AML-193 (cell line): Measurements from ENCODE around the gene UXS1.
A peak's percentile ranks its signal among the peaks of the same experiment; 100 is the strongest.
"Not testable (repeated sequence)": the region's sequence is repeated elsewhere in the genome, so short reads cannot be mapped to it uniquely, and the experiment has no call there.

Experiments
- DNase-seq, 2 experiments: peaks; one replicate each; lab custom pipeline; 2025; lab: John Stamatoyannopoulos, UW

The UXS1 gene

DNA sequence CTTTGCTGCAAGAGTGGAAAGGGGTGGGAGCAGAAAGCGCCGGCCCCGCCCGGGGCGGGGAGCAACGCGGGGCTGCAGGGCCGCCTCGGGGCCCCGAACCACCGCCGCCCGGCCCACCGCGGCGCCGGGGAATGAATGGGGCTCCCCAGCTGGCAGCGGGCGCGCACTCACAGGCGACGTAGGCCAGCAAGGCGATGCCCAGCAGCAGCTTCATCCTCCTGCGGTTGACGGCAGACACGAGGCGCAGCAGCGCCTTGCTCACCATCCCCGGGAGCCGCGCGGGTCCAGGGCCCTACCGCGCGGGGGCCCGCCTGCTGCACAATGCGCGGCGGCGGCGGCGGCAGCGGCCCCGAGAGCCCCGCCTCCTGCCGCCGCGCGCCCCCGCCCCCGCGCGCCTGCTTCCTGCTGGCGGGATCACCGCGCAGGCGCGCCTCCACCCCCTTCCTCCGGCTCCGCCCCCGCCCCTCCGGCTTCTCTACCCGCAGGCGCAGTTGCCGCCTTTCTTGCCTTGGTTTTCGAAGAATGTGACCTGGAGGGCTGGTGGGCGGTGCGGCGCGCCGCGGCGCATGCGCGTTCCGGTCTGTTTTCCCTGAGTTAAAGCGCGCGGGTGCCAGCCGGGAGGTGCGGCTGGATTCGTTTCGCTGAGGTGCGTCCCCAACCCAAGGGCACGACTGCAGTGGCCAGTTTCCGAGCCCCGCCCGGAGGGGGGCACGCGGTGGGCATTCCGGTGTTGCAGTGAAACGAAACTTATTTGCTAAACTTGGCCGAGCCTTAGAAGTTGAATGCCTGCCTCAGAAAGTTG, at the start of gene UXS1:
Gene UXS1 (minus strand): TSS at position 325 of the 802 bp plus-strand sequence. CDS start 60 bp downstream, at position 265.
- peak; percentile 87 to 93 for DNase-seq

DNA sequence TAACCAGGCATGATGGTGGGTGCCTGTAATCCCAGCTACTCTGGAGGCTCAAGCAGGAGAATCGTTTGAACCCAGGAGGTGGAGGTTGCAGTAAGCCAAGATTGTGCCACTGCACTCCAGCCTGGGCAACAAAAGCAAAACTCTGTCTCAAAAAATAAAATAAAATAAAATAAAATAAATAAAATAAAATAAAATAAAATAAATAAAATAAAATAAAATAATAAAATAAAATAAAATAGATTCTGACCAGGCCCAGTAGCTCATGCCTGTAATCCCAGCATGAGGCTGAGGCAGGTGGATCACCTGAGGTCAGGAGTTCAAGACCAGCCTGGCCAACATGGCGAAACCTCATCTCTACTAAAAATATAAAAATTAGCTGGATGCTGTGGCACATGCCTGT, 45.4 kb upstream of the UXS1 start:
- DNase-seq, result not testable (repeated sequence)

DNA sequence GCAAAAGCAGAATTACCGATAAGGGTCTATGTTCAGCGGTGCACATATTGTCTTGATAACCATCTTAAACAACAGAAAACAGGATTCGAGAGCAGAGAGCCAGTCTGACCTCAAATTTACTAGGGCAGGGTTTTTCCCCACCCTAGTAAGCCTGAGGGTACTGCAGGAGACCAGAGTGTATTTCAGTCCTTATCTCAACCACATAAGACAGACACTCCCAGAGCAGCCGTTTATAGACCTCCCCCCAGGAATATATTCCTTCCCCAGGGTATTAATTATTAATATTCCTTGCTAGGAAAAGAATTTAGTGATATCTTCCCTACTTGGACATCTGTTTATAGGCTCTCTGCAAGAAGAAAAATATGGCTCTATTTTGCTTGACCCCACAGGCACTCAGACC, 41.3 kb upstream of the UXS1 start:
- not testable (repeated sequence) for DNase-seq

DNA sequence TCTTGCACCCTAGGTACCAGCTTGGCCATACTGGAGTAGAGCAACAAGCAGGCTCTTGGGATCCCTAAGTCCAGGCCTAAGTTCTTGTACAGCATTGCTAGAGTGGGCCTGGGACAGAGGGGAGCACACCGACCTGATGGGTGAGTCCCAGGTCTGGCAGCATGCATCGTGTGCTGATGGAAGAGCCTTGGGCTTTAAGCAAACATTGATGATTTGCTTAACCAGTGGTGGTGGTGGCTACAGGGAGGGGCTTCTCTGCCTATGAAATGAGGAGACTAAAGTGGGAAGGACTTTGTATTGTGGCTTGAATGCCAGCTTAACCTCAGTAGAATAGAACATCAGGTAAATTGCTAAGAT, 39.2 kb upstream of the UXS1 start:
- DNase-seq, result no peak

DNA sequence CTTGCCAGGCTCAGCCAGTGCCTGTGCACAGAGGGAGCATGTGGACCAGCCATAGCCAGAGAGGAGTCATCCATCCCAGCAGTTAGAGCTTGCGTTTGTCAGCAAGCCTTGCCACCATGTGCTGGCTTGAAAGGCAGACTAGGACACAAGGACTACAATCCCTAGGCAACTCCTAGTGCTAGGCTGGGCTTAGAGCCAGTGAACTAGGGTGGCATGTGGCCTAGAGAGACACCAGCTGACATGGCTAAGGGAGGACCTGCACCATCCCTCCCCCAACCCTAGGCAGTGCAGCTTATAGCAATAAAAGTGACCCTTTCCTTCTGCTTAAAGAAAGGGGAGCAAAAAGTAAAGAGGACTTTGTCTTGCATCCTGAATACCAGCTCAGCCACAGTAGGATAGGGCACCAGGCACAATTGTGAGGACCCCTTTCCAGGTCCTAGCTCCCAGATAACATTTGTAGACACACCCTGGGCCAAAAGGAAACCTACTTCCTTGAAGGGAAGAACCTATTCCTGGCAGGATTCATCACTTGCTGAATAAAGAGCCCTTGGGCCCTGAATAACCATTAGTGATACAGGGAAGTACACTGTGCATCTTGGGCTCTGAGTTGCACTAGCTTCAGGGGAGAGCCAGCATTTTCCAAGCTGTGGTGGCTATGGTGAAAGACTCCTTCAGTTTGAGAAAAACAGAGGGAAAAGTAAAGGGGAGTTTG, 38.7 kb upstream of the UXS1 start:
- DNase-seq, result no peak

DNA sequence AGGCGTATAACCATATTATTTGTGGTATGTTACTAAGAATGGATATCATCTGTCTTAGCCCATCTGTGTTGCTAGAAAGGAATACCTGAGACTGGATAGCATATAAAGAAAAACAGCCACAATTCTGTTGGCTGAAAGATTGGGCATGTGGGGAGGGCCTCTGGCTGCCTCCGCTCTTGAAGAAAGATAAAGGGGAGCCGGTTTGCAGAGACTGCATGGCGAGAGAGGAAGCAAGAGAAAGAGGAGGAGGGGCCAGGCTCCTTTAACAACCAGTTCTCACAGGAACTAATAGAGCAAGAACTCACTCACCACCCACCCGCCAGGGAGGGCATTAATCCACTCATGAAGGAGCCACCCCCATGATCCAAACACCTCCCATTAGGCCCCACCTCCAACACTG, 29.2 kb upstream of the UXS1 start:
- no peak for DNase-seq

DNA sequence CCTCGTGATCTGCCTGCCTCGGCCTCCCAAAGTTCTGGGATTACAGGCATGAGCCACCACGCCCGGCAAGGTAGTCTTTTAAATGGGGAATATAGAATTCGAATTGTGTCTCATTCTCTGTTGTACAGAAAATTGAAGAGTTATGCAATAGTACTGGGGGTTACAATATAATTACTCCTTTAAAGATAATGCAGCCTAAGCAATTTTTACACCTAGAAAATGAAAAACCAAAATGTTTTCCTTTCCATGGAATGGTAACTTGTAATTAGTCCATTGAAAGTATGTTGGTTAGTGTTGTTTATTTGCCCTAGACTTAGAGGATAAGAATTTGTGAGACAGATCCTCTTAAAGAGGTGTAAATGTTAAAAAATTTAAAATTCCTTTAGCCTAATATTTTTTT, 28.0 kb upstream of the UXS1 start:
- not testable (repeated sequence) for DNase-seq

DNA sequence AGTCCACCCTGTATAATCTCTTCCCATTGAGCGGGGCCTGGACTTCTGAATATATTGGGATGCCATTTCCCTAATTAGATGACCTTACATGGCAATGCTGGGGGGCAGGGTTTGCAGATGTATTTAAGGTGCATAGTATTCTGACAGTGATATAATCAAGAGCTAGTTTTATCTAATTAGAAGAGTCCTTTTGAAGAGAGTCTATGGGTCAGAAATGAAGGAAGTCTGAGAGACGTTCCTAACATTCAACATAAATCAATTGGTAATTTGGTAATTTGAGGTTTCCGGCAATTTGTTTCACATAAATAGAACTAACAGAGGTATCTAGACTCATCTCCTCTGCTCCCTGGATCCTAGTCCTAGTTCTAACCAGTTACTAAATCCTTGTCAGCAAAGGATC, 25.7 kb upstream of the UXS1 start:
- no peak for DNase-seq

DNA sequence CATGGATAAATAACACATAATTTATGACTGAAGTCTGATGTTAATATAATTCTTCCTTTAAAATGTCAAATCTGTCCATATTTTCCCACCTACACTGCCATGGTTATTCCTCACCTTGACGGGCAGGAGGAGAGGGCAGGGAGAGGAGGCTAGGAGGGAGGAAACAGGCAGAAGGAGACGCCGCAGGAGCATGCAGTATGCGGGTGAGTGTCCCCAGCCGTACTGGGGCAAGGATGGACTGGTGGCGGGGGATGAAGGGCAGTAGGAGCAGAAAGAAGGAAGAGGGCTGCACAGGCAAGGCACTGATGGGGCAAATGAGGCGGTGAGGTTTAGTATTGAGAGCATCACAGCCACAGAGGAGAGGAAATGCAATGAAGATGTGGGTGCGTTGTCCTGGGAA, 25.1 kb upstream of the UXS1 start:
- not testable (repeated sequence) for DNase-seq

DNA sequence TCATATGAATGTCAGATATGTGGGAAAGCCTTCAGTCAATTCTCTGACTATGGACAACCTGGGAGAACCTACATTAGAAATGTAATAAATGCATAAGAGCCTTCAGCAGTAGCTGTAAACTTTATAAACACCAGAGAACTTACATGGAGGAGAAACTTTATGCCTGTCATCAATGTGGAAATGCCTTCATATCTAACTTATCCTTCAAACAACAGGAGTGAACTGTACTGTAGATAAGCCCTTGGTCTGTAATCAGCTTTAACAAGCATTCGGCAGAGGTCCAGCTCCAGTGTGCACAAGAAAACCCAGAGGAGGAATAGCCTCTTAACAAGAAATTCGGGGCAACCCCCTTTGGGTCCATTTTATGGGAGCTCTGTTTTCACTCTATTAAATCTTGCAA, 14.8 kb upstream of the UXS1 start:
- no peak for DNase-seq

DNA sequence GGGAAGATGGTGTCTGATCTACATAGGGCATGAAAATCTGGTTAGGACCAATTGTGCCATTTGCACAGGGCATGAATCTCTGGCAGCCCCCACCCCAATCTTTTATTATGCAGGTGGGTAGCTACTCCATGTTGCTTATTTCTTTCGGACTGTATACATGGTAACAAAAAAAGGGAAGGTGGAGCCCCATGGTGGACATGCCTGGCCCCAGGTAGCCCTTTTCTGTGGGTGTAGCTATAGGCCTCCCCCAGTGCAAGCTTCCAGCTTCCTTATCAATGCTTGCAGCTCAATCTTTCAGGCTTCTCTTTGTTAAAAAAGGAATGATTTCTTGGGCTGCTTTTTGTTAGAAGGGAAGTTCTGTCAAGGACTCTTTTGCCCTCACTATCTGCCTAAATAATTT, 14.3 kb upstream of the UXS1 start:
- no peak for DNase-seq

DNA sequence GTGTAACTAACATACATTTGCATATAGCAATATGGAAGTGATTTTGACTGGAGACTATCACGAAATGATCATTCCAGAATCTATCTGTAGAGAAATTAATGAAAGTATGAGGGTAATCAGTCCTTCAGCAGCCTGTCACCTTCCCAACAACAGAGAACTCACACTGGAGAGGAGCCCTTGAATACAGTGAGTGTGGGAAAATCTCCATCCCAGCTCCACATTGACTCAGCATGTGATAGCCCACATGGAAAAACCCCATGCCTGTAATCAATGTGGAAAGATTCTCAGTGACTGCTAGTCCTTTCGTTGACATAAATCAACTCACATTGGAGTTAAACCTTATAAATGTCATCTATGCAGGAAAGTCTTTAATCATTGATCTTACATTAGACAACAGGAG, 13.1 kb upstream of the UXS1 start:
- DNase-seq, result no peak

DNA sequence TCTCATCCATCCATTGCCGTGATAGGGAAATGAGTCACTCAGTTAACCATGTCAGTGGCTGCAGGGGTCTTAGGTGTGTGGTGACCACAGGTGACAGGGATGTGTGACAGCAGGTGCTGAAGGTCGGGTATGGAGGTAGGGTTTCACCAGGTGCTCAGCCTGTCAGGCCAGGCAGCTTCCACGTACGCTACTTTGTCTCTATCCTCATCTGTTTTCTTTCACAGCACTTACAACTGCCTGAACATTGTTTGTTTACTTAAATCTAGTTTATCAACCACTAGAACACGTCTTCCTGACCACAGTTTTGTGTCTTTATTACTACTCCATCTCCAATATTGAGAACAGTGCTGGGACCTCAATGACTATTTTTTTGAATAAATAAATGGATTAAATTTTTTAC, 11.4 kb upstream of the UXS1 start:
- no peak for DNase-seq

DNA sequence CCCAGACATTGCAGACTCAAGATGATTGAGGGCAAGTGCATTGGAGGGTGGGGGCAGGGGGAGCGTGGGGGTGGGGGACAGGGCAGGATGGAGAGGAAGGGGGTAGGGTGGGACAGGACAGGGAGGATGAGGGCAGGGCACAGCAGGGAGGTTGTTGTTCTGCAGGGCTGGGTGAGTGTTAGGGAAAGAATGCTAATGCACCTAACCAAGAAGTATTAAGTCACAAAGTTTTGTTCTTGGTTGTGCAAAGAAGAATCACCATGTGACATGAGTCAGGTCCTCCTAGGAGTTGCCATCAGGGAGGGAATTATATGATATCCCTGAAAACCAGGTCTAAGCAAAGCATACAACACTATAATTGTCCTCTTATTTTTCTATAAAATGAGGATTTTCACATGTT, 10.4 kb upstream of the UXS1 start:
- DNase-seq, result not testable (repeated sequence)

DNA sequence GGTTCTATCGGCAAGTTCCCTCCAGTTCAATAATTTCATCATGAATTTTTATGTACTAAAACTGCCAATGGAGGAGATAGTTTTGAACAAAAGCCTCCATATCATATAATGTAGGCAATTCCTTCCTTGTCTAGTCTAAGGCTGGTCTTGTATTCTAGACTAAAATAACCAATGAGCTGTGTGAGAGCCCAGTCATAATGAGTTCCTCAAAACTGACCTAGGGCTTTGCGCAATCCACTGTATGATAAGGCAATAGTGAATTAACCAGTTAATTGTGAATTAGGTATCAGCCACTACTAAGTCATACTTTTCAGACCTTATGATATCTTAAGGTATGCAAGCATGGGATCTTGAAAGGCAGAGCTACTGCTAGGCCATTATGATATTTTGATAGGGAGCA, 7.6 kb upstream of the UXS1 start:
- peak; percentile 8 to 29 for DNase-seq

DNA sequence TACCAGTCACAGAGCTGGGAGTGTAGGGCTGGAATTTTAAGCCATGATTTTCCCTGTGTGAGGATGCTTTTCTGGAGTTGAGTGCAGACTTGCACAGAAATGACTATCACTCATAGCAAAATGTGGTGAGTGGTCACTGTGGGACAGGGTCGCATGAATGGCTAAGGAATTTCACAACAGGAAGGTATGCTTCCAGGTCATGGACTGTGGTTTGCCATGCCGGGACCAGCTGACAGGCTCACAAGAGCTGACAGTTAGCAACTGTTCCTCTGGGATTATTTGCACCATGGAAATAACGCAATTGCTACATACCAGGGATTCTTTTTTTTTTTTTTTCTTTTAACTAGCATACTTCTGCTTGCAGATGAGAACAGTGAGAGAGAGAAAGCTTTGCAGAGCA, 3.8 kb upstream of the UXS1 start:
- peak; percentile 4 to 10 for DNase-seq

DNA sequence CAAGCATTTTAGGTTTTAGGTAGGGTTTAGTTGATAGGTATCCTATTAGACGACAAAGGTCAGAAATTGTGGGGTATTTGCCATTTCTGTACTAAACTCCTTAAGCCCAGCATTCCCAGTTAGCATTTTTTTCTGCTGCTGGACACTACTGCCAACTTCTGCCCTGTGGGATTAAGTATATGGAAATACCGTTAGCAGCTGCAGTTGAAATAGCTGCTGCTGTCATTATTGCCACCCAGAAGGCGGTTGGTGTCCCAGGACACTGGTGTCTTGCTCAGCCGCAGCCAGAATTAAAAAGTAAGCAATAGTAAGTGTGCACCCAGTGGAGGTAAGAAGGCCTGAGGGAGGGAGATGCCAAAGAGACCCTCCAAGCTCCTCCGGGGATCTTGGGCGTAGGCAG, 1.9 kb upstream of the UXS1 start:
- no peak for DNase-seq

DNA sequence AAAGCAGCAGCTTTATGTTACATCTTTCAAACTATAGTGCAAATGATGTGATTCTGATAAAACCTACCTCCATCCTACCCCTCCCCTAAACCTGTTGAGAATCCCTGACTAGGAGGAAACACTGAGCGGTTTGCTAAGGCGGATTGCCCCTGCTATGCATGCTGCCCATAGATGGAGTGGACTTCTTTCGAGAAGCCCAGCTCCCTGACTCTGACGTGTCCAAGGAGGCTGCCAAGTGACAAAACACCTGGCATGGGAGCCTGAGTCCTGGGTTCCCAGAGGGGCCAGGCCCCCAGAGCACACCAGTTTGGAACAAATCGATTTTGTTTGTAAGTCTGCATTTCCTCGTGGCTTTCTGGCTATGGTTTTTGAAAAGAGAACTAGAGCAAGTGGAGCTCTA, 1.4 kb upstream of the UXS1 start:
- no peak for DNase-seq

DNA sequence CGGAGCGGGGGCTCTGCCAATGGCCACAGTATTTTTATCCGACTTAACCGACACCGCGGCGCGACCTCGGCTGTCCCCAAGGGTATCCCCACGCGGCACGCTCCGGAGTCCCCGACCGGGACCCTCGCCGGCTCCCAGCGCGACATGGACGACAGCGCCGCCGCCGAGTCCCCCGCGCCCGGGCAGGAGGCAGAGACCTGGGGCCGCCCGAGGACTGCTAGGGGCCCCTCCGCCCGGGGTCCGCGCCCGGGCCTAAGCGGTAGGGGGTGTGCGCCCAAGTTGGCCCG, 468 bp downstream of the UXS1 start:
- no peak for DNase-seq

DNA sequence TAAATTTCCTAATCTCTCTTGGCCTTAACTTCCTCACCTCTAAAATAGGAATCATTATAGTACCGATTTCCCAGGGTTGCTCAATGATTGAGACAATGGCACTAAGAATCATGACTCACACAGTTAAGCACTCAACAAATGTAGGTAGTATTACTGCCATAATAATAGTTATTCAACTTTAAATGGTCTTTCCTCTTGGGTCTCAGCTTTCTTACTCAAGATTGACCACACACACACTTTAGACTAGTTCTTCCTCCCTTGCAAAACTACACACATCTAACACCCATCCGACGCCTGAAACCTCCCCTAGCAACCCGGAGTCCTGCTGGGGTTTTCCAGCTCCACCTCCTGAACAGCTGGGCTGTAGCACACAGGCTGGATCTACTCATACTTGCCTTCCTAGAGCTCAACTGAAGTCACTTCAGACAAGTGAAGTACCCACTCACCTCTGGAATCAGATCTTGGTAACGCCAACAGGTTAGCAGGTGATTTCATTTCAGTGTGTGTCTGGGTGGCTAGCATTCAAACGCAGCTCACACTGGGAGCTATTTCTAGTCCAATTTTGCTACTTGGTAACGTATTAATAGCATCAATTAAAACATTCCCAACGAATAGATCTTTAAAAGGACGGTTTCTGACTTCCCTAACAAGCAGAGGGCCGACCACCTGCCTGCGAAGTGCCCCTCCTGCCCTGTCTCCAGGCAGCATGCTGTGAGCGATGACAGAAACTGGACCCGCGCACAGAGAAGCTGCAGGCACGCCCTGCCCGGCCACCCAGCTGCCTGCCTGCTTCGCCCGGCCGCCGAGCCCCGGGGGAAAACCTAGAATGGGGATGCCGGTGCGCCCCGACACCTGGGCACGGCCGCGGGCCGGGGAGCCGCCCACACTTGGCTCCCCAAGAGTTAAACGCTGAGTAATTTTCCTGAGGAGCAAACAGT, 1.1 kb downstream of the UXS1 start:
- peak; percentile 85 for DNase-seq

DNA sequence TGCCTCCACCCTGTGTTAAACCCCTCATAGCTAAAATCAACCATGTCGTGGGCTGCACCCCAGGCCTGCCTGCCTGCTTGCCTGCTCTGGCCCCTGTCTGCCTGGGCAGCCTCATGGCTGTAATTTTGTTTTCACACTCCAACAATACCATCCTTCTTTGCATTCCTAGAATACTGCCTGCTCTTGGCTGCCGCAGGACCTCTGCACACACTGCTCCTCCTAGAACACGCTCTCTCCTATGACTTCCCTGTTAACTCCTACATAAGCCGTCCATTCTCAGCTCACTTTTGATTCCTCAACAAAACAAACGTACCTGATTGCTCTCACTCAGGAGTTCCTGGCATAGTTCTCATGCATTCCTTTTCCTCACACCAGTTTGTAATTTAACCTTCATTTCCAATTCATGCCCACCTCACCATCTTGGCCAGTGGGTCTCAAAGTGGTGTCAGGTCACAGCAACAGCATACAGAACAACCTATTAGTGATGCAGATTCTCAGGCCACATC, 2.5 kb downstream of the UXS1 start:
- no peak for DNase-seq

DNA sequence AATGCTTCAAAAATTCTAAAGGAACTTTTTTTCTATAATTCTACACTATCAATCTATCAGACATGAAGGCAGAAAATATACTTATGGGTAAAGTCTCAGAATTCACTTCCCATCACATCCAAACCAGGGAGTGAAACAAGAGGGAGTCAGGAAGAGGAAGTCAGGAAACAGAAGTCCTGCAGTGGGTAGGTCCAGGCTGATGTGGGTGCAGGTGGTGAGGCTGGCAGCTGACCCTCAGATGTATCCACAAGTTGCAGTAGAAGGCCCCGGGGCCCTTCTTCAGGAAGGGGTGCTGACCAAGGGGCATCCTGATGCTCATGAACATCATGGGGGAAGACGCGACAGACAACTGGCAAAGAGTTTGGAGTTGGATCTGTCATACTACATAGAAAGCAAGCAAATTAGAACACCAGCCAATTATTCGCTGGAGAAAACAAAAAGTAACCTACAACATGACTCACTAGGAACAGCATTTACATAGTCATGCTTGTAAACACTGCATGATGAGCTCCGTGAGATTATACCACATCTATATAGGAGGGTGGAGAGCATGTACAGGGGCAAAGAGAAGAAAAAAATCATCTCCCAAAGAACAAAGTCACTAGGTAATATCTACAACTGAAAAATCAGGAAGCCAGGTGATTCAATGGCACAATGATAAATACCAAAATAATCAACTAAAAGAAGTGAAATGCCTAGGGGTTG, 4.2 kb downstream of the UXS1 start:
- no peak for DNase-seq
